GM12878 (cell line): ENCODE results near the gene KCNJ3. TPM values are rescaled to one million over a fixed set of nuclear protein-coding genes. Genes with fewer than 3 reads are reported as not detected.

Source experiments
- ATAC-seq: fragments of 200-7000 bp; cut with Tn5 transposase; 3 replicates; pipeline ENCODE4 v1.9.1; 2020; ENCODE audit warnings: mild to moderate bottlenecking, moderate library complexity
- BruUV-seq: library from RNA; stranded (reverse); fragments of 400-500 nt; replicated peaks from 2 replicates; lab custom pipeline; 2021; lab: Mats Ljungman, UMichigan
- CTCF ChIA-PET: fragments of 300-600 bp; sonication (Branson Sonifier 250); formaldehyde crosslinking; extraction: SDS; loops from one replicate; lab custom pipeline; 2021; ENCODE audit warnings: inconsistent platforms; lab: Yijun Ruan, JAX
- POLR2A ChIA-PET: fragments of 350-600 bp; formaldehyde crosslinking; extraction: SDS; loops from one replicate; lab custom pipeline; 2021; ENCODE audit warnings: inconsistent platforms; lab: Charles Lee
- RAD21 ChIA-PET: fragments of 300-600 bp; sonication (Branson Sonifier 250); formaldehyde crosslinking; loops from one replicate; lab custom pipeline; 2023; ENCODE audit warnings: antibody characterized with exemption; ENCODE audit not compliant: unreplicated experiment; lab: Charles Lee
- SMC1A ChIA-PET: fragments of 300-600 bp; sonication (Branson Sonifier 250); formaldehyde crosslinking; loops from one replicate; lab custom pipeline; 2023; ENCODE audit not compliant: unreplicated experiment, uncharacterized antibody; lab: Charles Lee
- DNase-seq: peaks from one replicate; pipeline ENCODE4 v3.0.0-alpha.2; 2011; ENCODE audit warnings: low read depth, low spot score
- FAIRE-seq: peaks from 3 replicates; lab custom pipeline; 2011; peaks lifted over from hg19 to GRCh38; lab: Jason Lieb, UNC
- H2AFZ ChIP-seq: 2 replicates; pipeline ENCODE4 v1.6.0; 2011; ENCODE audit warnings: low read depth, low read length, control low read depth; ENCODE audit not compliant: control insufficient read depth
- H3K27ac ChIP-seq: 2 replicates; pipeline ENCODE4 v1.5.1; 2011; ENCODE audit warnings: control low read depth; ENCODE audit not compliant: control insufficient read depth, insufficient read depth
- H3K27me3 ChIP-seq, 2 experiments: replicated peaks in 1 of 2; 2 replicates each; pipeline versions ENCODE4 v1.6.0 to v1.6.1; 2011; ENCODE audit warnings: low read length in 1 of 2; ENCODE audit not compliant: control insufficient read depth in 2 of 2, insufficient read depth in 2 of 2
- H3K36me3 ChIP-seq, 2 experiments: 2 replicates each; pipeline ENCODE4 v1.5.1; 2011; ENCODE audit warnings: low read length in 1 of 2; ENCODE audit not compliant: control insufficient read depth in 2 of 2, insufficient read depth in 2 of 2
- H3K4me1 ChIP-seq: 2 replicates; pipeline ENCODE4 v1.6.1; 2011; ENCODE audit warnings: mild to moderate bottlenecking, low read length, moderate library complexity, mixed read lengths; ENCODE audit not compliant: control insufficient read depth, insufficient read depth
- H3K4me2 ChIP-seq: 2 replicates; pipeline ENCODE4 v1.6.0; 2011; ENCODE audit warnings: control low read depth; ENCODE audit not compliant: control insufficient read depth, insufficient read depth
- H3K4me3 ChIP-seq: fragments of 200-600 bp; sonication (generic); 2 replicates; pipeline ENCODE4 v1.5.1; 2016
- H3K79me2 ChIP-seq: 2 replicates; pipeline ENCODE4 v1.6.0; 2011; ENCODE audit warnings: low read length; ENCODE audit not compliant: control insufficient read depth, insufficient read depth
- H3K9ac ChIP-seq: 2 replicates; pipeline ENCODE4 v1.8.0; 2011; ENCODE audit warnings: low read length, control low read depth, mixed read lengths; ENCODE audit not compliant: control insufficient read depth, insufficient read depth
- H3K9me3 ChIP-seq: replicated peaks from 3 replicates; pipeline ENCODE4 v1.5.1; 2011; ENCODE audit warnings: mild to moderate bottlenecking, low read length; ENCODE audit not compliant: control insufficient read depth, insufficient read depth
- H4K20me1 ChIP-seq: 2 replicates; pipeline ENCODE4 v1.6.0; 2011; ENCODE audit not compliant: control insufficient read depth, insufficient read depth
- BMI1 ChIP-seq: fragments of 450-650 bp; IDR thresholded peaks from 2 replicates; pipeline ENCODE4 v1.6.1; 2016; ENCODE audit warnings: mild to moderate bottlenecking, moderate library complexity, borderline replicate concordance
- ELK1 ChIP-seq: IDR thresholded peaks from 2 replicates; pipeline ENCODE4 v1.6.1; 2012; ENCODE audit warnings: low read depth, low read length, improper control_type of control experiment
- HDGF ChIP-seq: fragments of 450-650 bp; IDR thresholded peaks from 2 replicates; pipeline ENCODE4 v1.6.1; 2016; ENCODE audit warnings: antibody characterized with exemption
- IKZF2 ChIP-seq, 2 experiments: fragments of 450-650 bp; IDR thresholded peaks; 2 replicates each; pipeline ENCODE4 v1.6.1; 2017; ENCODE audit warnings: mild to moderate bottlenecking in 2 of 2, moderate library complexity in 2 of 2
- LARP7 ChIP-seq: fragments of 450-650 bp; IDR thresholded peaks from 2 replicates; pipeline ENCODE4 v1.6.1; 2017; ENCODE audit warnings: mild to moderate bottlenecking
- NR2F1 ChIP-seq: fragments of 450-650 bp; conservative IDR thresholded peaks from 2 replicates; pipeline ENCODE4 v1.6.1; 2017; ENCODE audit warnings: mild to moderate bottlenecking
- RAD51 ChIP-seq: fragments of 450-650 bp; IDR thresholded peaks from 2 replicates; pipeline ENCODE4 v1.6.1; 2016; ENCODE audit warnings: moderate library complexity, mild to moderate bottlenecking, inconsistent platforms
- SIN3A ChIP-seq: IDR thresholded peaks from 2 replicates; pipeline ENCODE4 v1.6.1; 2012; ENCODE audit warnings: low read depth, low read length, improper control_type of control experiment
- SMAD1 ChIP-seq: fragments of 450-650 bp; IDR thresholded peaks from 2 replicates; pipeline ENCODE4 v1.6.1; 2018; ENCODE audit warnings: mild to moderate bottlenecking, low read depth; ENCODE audit not compliant: partially characterized antibody
- TBL1XR1 ChIP-seq: IDR thresholded peaks from 2 replicates; pipeline ENCODE4 v1.6.1; 2012; ENCODE audit warnings: low read depth, low read length, improper control_type of control experiment
- ZNF24 ChIP-seq: fragments of 450-650 bp; IDR thresholded peaks from 2 replicates; pipeline ENCODE4 v1.6.1; 2017; ENCODE audit warnings: antibody characterized with exemption, mild to moderate bottlenecking
- ZZZ3 ChIP-seq: IDR thresholded peaks from 2 replicates; pipeline ENCODE4 v1.6.1; 2011; ENCODE audit warnings: low read depth; ENCODE audit not compliant: control insufficient read depth, insufficient read length
- WGBS: methylation state at CpG from one replicate; pipeline ENCODE4 v1.1.6; 2016; ENCODE audit warnings: low lambda C conversion rate; ENCODE audit not compliant: insufficient replicate concordance, insufficient coverage; ENCODE audit errors: missing lambda C conversion rate; 5-methylcytosine and 5-hydroxymethylcytosine counted together
- in situ Hi-C: fragments of 300-500 bp; cut with MboI; formaldehyde crosslinking; loops from 9 replicates; pipeline ENCODE4 v1.14.3; 2018; ENCODE audit warnings: mixed read lengths
- intact Hi-C: fragments of 100-400 bp; cut with micrococcal nuclease; formaldehyde crosslinking; loops from one replicate; pipeline ENCODE4 v1.14.2; 2022; ENCODE audit not compliant: unreplicated experiment
- polyA plus RNA-seq, 11 experiments: library from polyadenylated mRNA; depleted of rRNA in 4 of 11; unstranded in 6 of 11; stranded (reverse) in 5 of 11; fragments of >200 nt; fragmentation: Nextera tagmentation in 4 of 11; fragmentation: Illumina TruSeq in 1 of 11; extraction: Ambion mirVana in 4 of 11; extraction: Trizol in 1 of 11; gene quantifications; 1 replicate in 1 of 11; 2 replicates in 10 of 11; pipeline versions ENCODE4 v1.2.1 to v1.2.3, GENCODE V29; 2011 to 2016; ENCODE audit warnings: inconsistent platforms in 2 of 11, missing spikeins in 2 of 11, low read depth in 1 of 11
- total RNA-seq, 4 experiments: library from RNA; depleted of rRNA in 3 of 4; stranded (reverse); fragments of >200 nt in 3 of 4; fragmentation: Illumina TruSeq in 1 of 4; extraction: Trizol in 1 of 4; gene quantifications; 2 replicates each; pipeline versions ENCODE4 v1.2.1 to v1.2.3, GENCODE V29; 2013 to 2021
- TF ChIP-seq, protein P1 (sequence below): fragments of 450-650 bp; IDR thresholded peaks from 2 replicates; pipeline ENCODE4 v1.6.1; 2017; ENCODE audit warnings: mild to moderate bottlenecking, moderate library complexity
- TF ChIP-seq, protein P2 (sequence below): fragments of 150-350 bp; IDR thresholded peaks from 2 replicates; pipeline ENCODE4 v1.6.1; 2016; ENCODE audit warnings: low read depth, low read length

KCNJ3 gene
- total and polyA plus RNA-seq, 10 of the 15 experiments (the other 5 are each of a cell fraction or from before 2014, with no cell fraction given), result 0.01 to 1.1 (median 0.04) TPM; not detected in 6

GRCh38 chr2:154706660-154707059, 8.2 kb downstream of the KCNJ3 start (continued):
- TF ChIP-seq, protein P1, sequence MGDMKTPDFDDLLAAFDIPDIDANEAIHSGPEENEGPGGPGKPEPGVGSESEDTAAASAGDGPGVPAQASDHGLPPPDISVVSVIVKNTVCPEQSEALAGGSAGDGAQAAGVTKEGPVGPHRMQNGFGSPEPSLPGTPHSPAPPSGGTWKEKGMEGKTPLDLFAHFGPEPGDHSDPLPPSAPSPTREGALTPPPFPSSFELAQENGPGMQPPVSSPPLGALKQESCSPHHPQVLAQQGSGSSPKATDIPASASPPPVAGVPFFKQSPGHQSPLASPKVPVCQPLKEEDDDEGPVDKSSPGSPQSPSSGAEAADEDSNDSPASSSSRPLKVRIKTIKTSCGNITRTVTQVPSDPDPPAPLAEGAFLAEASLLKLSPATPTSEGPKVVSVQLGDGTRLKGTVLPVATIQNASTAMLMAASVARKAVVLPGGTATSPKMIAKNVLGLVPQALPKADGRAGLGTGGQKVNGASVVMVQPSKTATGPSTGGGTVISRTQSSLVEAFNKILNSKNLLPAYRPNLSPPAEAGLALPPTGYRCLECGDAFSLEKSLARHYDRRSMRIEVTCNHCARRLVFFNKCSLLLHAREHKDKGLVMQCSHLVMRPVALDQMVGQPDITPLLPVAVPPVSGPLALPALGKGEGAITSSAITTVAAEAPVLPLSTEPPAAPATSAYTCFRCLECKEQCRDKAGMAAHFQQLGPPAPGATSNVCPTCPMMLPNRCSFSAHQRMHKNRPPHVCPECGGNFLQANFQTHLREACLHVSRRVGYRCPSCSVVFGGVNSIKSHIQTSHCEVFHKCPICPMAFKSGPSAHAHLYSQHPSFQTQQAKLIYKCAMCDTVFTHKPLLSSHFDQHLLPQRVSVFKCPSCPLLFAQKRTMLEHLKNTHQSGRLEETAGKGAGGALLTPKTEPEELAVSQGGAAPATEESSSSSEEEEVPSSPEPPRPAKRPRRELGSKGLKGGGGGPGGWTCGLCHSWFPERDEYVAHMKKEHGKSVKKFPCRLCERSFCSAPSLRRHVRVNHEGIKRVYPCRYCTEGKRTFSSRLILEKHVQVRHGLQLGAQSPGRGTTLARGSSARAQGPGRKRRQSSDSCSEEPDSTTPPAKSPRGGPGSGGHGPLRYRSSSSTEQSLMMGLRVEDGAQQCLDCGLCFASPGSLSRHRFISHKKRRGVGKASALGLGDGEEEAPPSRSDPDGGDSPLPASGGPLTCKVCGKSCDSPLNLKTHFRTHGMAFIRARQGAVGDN, result no peak
- TF ChIP-seq NR2F1, result no peak
- TF ChIP-seq BMI1, result no peak
- TF ChIP-seq SIN3A, result no peak
- no peak for TF ChIP-seq ELK1
- TF ChIP-seq LARP7, result no peak

GRCh38 chr2:154707994-154708575, 9.6 kb downstream of the KCNJ3 start:
- RAD21 ChIA-PET, result no interaction called here
- 5% methylated on average over 3 of the region's 3 CpGs for WGBS
- no peak for TF ChIP-seq RAD51
- TF ChIP-seq, protein P2, sequence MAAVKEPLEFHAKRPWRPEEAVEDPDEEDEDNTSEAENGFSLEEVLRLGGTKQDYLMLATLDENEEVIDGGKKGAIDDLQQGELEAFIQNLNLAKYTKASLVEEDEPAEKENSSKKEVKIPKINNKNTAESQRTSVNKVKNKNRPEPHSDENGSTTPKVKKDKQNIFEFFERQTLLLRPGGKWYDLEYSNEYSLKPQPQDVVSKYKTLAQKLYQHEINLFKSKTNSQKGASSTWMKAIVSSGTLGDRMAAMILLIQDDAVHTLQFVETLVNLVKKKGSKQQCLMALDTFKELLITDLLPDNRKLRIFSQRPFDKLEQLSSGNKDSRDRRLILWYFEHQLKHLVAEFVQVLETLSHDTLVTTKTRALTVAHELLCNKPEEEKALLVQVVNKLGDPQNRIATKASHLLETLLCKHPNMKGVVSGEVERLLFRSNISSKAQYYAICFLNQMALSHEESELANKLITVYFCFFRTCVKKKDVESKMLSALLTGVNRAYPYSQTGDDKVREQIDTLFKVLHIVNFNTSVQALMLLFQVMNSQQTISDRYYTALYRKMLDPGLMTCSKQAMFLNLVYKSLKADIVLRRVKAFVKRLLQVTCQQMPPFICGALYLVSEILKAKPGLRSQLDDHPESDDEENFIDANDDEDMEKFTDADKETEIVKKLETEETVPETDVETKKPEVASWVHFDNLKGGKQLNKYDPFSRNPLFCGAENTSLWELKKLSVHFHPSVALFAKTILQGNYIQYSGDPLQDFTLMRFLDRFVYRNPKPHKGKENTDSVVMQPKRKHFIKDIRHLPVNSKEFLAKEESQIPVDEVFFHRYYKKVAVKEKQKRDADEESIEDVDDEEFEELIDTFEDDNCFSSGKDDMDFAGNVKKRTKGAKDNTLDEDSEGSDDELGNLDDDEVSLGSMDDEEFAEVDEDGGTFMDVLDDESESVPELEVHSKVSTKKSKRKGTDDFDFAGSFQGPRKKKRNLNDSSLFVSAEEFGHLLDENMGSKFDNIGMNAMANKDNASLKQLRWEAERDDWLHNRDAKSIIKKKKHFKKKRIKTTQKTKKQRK, result no peak
- no peak for TF ChIP-seq IKZF2 (IDR thresholded peaks at IDR 0.05)
- no peak for TF ChIP-seq ZNF24
- TF ChIP-seq SMAD1, result no peak
- TF ChIP-seq HDGF, result no peak
- TF ChIP-seq ZZZ3, result no peak
- TF ChIP-seq TBL1XR1, result no peak

More at GRCh38 chr2:154707994-154708575, 9.6 kb downstream of the KCNJ3 start:
- BruUV-seq, result no TSS peak
- ChIA-PET POLR2A (no interaction called here), CTCF (no interaction called here), SMC1A (interaction anchor here (0.9 kb wide), 1 partner anchor 9 kb away, joined by 3 read pairs; no protein-coding TSS in a partner anchor)
- in situ Hi-C loops, result no loop called here
- H3K4me1 ChIP-seq, result no peaks in the 10 kb centered on the region
- no peak overlapping the region for H3K27ac ChIP-seq
- no peak overlapping the region for H3K4me3 ChIP-seq
- no peaks in the 10 kb centered on the region for H3K36me3 ChIP-seq
- H3K27me3 ChIP-seq, result no peaks in the 10 kb centered on the region
- ATAC-seq, result no peak
- H3K4me2 ChIP-seq, result no peak overlapping the region
- DNase-seq, result no peak
- no peaks in the 10 kb centered on the region for H3K9me3 ChIP-seq
- intact Hi-C loops, result no loop called here
- no peaks in the 10 kb centered on the region for H3K79me2 ChIP-seq
- no peak overlapping the region for H3K9ac ChIP-seq
- H2AFZ ChIP-seq, result no peak overlapping the region
- no peaks in the 10 kb centered on the region for H4K20me1 ChIP-seq
- FAIRE-seq, result no peak
